ENCODE measurements around the gene SLC39A11. TPM values are rescaled to one million over a fixed set of nuclear protein-coding genes. Genes with fewer than 3 reads are reported as not detected.

Gene SLC39A11
- total and polyA plus RNA-seq, 8 donors: 5.2 to 62.0 (median 12.9) TPM

DNA sequence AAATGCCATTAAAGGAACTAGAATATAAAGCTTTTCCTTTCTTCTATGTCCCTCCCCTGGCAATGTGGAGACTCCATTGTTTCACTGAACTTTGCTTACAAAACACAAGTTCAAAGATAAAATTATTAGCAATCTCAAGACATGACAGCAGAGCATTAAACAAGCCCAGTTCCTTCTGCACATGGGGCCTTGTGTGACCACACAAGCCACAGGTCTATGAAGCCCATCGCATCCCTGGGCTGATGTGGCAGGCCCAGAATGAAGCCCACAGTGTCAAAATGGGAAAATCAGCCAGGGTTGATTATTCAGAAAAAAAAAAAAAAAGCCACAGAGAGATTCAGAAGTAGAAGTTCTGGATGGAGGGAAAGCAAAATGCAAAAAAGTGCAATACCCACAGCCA is 12.9 kb upstream of the SLC39A11 start:
- Histone ChIP-seq H3K36me3 (no peaks in the 10 kb centered on the region), H3K4me1 (no peaks in the 10 kb centered on the region), H3K27ac (no peak overlapping the region), H3K4me3 (no peak overlapping the region), H3K27me3 (no peaks in the 10 kb centered on the region), H3K9me3 (peaks cover 0 to 6% (median 0%) of the 10 kb centered on the region in 4 donors)
- DNase-seq: no peak
- TF ChIP-seq, protein P1, sequence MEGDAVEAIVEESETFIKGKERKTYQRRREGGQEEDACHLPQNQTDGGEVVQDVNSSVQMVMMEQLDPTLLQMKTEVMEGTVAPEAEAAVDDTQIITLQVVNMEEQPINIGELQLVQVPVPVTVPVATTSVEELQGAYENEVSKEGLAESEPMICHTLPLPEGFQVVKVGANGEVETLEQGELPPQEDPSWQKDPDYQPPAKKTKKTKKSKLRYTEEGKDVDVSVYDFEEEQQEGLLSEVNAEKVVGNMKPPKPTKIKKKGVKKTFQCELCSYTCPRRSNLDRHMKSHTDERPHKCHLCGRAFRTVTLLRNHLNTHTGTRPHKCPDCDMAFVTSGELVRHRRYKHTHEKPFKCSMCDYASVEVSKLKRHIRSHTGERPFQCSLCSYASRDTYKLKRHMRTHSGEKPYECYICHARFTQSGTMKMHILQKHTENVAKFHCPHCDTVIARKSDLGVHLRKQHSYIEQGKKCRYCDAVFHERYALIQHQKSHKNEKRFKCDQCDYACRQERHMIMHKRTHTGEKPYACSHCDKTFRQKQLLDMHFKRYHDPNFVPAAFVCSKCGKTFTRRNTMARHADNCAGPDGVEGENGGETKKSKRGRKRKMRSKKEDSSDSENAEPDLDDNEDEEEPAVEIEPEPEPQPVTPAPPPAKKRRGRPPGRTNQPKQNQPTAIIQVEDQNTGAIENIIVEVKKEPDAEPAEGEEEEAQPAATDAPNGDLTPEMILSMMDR (IDR thresholded peaks at IDR 0.05): no peak
- TF ChIP-seq EP300 (IDR thresholded peaks at IDR 0.05): no peak
- no peak for TF ChIP-seq POLR2A (IDR thresholded peaks at IDR 0.05)
- no peak for TF ChIP-seq POLR2AphosphoS5 (IDR thresholded peaks at IDR 0.05)
- WGBS, 5 donors: 68 to 97% (median 85%) methylated on average over 1 of the region's 1 CpG
- intact Hi-C loops (cut with DNase I; ENCODE audit: low total_unique reads): no loop called here

DNA sequence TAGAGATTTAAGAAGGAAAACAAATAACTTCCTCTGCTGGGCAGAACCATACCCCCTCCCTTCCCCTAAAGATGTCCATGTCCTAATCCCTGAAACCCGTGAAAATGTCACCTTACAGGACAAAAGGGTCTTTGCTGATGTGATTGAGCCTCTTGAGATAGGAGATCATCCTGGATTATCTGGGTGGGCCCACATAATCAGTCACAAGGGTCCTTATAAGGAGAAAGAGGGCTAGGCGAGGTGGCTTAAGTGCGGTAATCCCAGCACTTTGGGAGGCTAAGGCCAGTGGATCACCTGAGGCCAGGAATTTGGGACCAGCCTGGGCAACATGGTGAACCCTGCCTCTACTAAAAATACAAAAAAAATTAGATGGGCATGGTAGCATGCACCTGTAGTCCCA is 12.0 kb upstream of the SLC39A11 start:
- DNase-seq: no peak
- H3K27me3 ChIP-seq: no peaks in the 10 kb centered on the region
- WGBS, 5 donors: 88 to 95% (median 92%) methylated on average over 3 of the region's 3 CpGs
- H3K4me1 ChIP-seq: no peaks in the 10 kb centered on the region
- peaks cover 0 to 6% (median 0%) of the 10 kb centered on the region in 4 donors for H3K9me3 ChIP-seq
- intact Hi-C loops (cut with DNase I; ENCODE audit: low total_unique reads): no loop called here
- H3K27ac ChIP-seq: no peak overlapping the region
- no peaks in the 10 kb centered on the region for H3K36me3 ChIP-seq
- no peak overlapping the region for H3K4me3 ChIP-seq
- TF ChIP-seq POLR2A (IDR thresholded peaks at IDR 0.05): no peak
- TF ChIP-seq, protein P1 (IDR thresholded peaks at IDR 0.05): no peak
- no peak for TF ChIP-seq POLR2AphosphoS5 (IDR thresholded peaks at IDR 0.05)
- no peak for TF ChIP-seq EP300 (IDR thresholded peaks at IDR 0.05)

DNA sequence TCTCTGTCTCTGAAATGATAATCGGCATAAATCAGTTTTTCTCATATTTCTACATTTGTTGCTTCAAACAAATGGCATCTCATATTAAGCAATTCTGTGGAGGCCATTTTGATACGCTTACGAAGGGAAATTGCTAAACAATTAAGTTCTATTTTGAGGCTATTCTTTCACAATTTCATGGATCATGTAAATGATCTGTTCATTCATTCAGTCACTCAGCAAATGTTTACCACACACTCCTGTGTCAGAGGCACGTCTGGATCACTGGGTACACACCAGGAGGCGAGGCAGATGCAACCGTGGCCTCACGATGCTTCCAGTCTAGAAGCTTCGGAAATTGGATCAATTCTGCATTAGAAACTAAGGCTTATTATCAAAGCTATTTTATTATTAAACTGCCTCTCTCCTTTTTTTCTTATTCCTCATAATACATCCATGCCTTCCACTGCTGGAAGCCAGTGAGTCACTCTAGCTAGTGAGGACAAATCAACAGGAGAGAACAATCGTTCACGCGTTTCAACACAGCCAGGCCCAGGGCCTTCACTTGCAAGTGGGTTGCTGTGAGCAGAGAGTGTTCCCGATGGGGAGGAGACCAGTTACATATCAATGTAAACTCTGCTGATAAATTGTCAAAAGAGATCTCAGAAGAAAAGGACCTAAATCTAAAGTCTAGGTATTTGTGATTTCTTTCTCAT is 11.3 kb upstream of the SLC39A11 start:
- intact Hi-C loops (cut with DNase I; ENCODE audit: low total_unique reads): no loop called here

DNA sequence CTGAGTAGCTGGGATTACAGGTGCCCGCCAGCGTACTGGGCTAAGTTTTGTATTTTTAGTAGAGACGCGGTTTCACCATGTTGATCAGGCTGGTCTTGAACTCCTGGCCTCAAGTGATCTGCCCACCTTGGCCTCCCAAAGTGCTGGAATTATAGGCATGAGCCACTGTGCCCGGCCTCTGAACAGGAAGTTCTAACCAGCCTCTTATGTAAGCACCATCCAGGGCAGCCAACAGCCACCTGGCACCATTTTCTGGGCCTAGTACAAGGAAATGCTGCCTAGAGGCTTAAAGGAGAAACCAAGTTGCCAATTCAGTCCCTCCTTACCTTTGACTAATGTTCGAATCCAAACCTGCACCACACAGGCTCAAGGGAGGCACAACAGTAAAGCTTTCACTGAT is 8.5 kb upstream of the SLC39A11 start:
- intact Hi-C loops (cut with DNase I; ENCODE audit: low total_unique reads): no loop called here
- Histone ChIP-seq H3K9me3 (peaks cover 0 to 6% (median 0%) of the 10 kb centered on the region in 4 donors), H3K4me1 (no peaks in the 10 kb centered on the region), H3K4me3 (no peak overlapping the region), H3K27me3 (no peaks in the 10 kb centered on the region), H3K27ac (no peak overlapping the region), H3K36me3 (no peaks in the 10 kb centered on the region)
- TF ChIP-seq EP300 (IDR thresholded peaks at IDR 0.05): no peak
- TF ChIP-seq, protein P1 (IDR thresholded peaks at IDR 0.05): no peak
- TF ChIP-seq POLR2AphosphoS5 (IDR thresholded peaks at IDR 0.05): no peak
- TF ChIP-seq POLR2A (IDR thresholded peaks at IDR 0.05): no peak
- 80 to 87% (median 85%) methylated on average over 6 of the region's 6 CpGs for WGBS, 5 donors
- peak in 1 of 2 donors; percentile 50 for DNase-seq

More for the DNA sequence above, 11.3 kb upstream of the SLC39A11 start:
- no peak for DNase-seq
- no peak overlapping the region for H3K27ac ChIP-seq
- no peak overlapping the region for H3K4me3 ChIP-seq
- 81 to 88% (median 85%) methylated on average over 12 of the region's 12 CpGs for WGBS, 5 donors
- H3K27me3 ChIP-seq: no peaks in the 10 kb centered on the region
- no peaks in the 10 kb centered on the region for H3K4me1 ChIP-seq
- peaks cover 0 to 6% (median 0%) of the 10 kb centered on the region in 4 donors for H3K9me3 ChIP-seq
- TF ChIP-seq, protein P1 (IDR thresholded peaks at IDR 0.05): no peak
- TF ChIP-seq EP300 (IDR thresholded peaks at IDR 0.05): no peak
- TF ChIP-seq POLR2A (IDR thresholded peaks at IDR 0.05): no peak
- no peak for TF ChIP-seq POLR2AphosphoS5 (IDR thresholded peaks at IDR 0.05)
- no peaks in the 10 kb centered on the region for H3K36me3 ChIP-seq
